ENCODE results near the gene TOLLIP.
"Not testable (repeated sequence)": the region's sequence is repeated elsewhere in the genome, so short reads cannot be mapped to it uniquely, and the experiment has no call there.

The TOLLIP gene

GRCh38 chr11:1251236-1251770 lies 58.1 kb downstream of the TOLLIP start:
- no peak for TF ChIP-seq CTCF (IDR thresholded peaks at IDR 0.05; ENCODE audit: low read length, missing control alignments)
- H3K4me3 ChIP-seq (replicated peaks; ENCODE audit: low read depth, low read length) = no peak overlapping the region
- no peak for DNase-seq (ENCODE audit: low read depth)

GRCh38 chr11:1250411-1250810 lies 59.0 kb downstream of the TOLLIP start:
- DNase-seq (ENCODE audit: low read depth); H3K4me3 ChIP-seq (replicated peaks; ENCODE audit: low read depth, low read length): not testable (repeated sequence)

GRCh38 chr11:1248951-1249350 lies 60.5 kb downstream of the TOLLIP start:
- H3K4me3 ChIP-seq (replicated peaks; ENCODE audit: low read depth, low read length); DNase-seq (ENCODE audit: low read depth): not testable (repeated sequence)

- DNase-seq (ENCODE audit: low read depth); H3K4me3 ChIP-seq (replicated peaks; ENCODE audit: low read depth, low read length): not testable (repeated sequence)
These were observed 62.4 kb downstream of the TOLLIP start for GRCh38 chr11:1247026-1247425.

- not testable (repeated sequence) for DNase-seq (ENCODE audit: low read depth); H3K4me3 ChIP-seq (replicated peaks; ENCODE audit: low read depth, low read length)
These were observed 63.1 kb downstream of the TOLLIP start for GRCh38 chr11:1246301-1246700.

GRCh38 chr11:1245717-1246116 lies 63.7 kb downstream of the TOLLIP start:
- DNase-seq (ENCODE audit: low read depth); H3K4me3 ChIP-seq (replicated peaks; ENCODE audit: low read depth, low read length): not testable (repeated sequence)

GRCh38 chr11:1244557-1244956 lies 64.9 kb downstream of the TOLLIP start:
- not testable (repeated sequence) for DNase-seq (ENCODE audit: low read depth)

GRCh38 chr11:1243521-1243920 lies 65.9 kb downstream of the TOLLIP start:
- DNase-seq (ENCODE audit: low read depth) = not testable (repeated sequence)

More at GRCh38 chr11:1244557-1244956, 64.9 kb downstream of the TOLLIP start:
- not testable (repeated sequence) for H3K4me3 ChIP-seq (replicated peaks; ENCODE audit: low read depth, low read length)

GRCh38 chr11:1242751-1243150 lies 66.7 kb downstream of the TOLLIP start:
- not testable (repeated sequence) for H3K4me3 ChIP-seq (replicated peaks; ENCODE audit: low read depth, low read length); DNase-seq (ENCODE audit: low read depth)

More at GRCh38 chr11:1243521-1243920, 65.9 kb downstream of the TOLLIP start:
- not testable (repeated sequence) for H3K4me3 ChIP-seq (replicated peaks; ENCODE audit: low read depth, low read length)

GRCh38 chr11:1242289-1242688 lies 67.1 kb downstream of the TOLLIP start:
- TF ChIP-seq CTCF (IDR thresholded peaks at IDR 0.05; ENCODE audit: low read length, missing control alignments) = no peak
- no peak overlapping the region for H3K4me3 ChIP-seq (replicated peaks; ENCODE audit: low read depth, low read length)
- DNase-seq (ENCODE audit: low read depth) = no peak

GRCh38 chr11:1241706-1242105 lies 67.7 kb downstream of the TOLLIP start:
- TF ChIP-seq CTCF (IDR thresholded peaks at IDR 0.05; ENCODE audit: low read length, missing control alignments) = no peak
- DNase-seq (ENCODE audit: low read depth) = no peak
- no peak overlapping the region for H3K4me3 ChIP-seq (replicated peaks; ENCODE audit: low read depth, low read length)
